OCI-M1 (cell line): ENCODE results near the gene TJP2.

ENCODE experiments used
- DNase-seq: peaks from one replicate; lab custom pipeline; 2025; lab: John Stamatoyannopoulos, UW

TJP2 gene

GRCh38 chr9:69292078-69292477 lies 118.0 kb downstream of the TJP2 start:
- no peak for DNase-seq

GRCh38 chr9:69293156-69293555 lies 119.1 kb downstream of the TJP2 start:
- no peak for DNase-seq

GRCh38 chr9:69295872-69296552 lies 121.9 kb downstream of the TJP2 start:
- DNase-seq: no peak

- no peak for DNase-seq
Measured at GRCh38 chr9:69297300-69297980, 123.4 kb downstream of the TJP2 start.

GRCh38 chr9:69299315-69299714 lies 125.2 kb downstream of the TJP2 start:
- peak; percentile 50 for DNase-seq

GRCh38 chr9:69299826-69300225 lies 125.7 kb downstream of the TJP2 start:
- no peak for DNase-seq

- no peak for DNase-seq
Measured at GRCh38 chr9:69303331-69303730, 129.3 kb downstream of the TJP2 start.

GRCh38 chr9:69306895-69307445 lies 132.9 kb downstream of the TJP2 start:
- peak; percentile 65 for DNase-seq

GRCh38 chr9:69307446-69308205 lies 133.5 kb downstream of the TJP2 start:
- no peak for DNase-seq

GRCh38 chr9:69308206-69308931 lies 134.3 kb downstream of the TJP2 start:
- no peak for DNase-seq

GRCh38 chr9:69313175-69313574 lies 139.1 kb downstream of the TJP2 start:
- no peak for DNase-seq

- DNase-seq: no peak
Measured at GRCh38 chr9:69314547-69314946, 140.5 kb downstream of the TJP2 start.

- no peak for DNase-seq
Measured at GRCh38 chr9:69317081-69317480, 143.0 kb downstream of the TJP2 start.

GRCh38 chr9:69317894-69318293 lies 143.8 kb downstream of the TJP2 start:
- no peak for DNase-seq

GRCh38 chr9:69319324-69320025 lies 145.4 kb downstream of the TJP2 start:
- no peak for DNase-seq

GRCh38 chr9:69322256-69322655 lies 148.2 kb downstream of the TJP2 start:
- no peak for DNase-seq

- no peak for DNase-seq
Measured at GRCh38 chr9:69323861-69324260, 149.8 kb downstream of the TJP2 start.
